Measurements from ENCODE around the gene SENP1.

- TF ChIP-seq CTCF (IDR thresholded peaks at IDR 0.05) (no peak), ZFX (IDR thresholded peaks at IDR 0.05; ENCODE audit: borderline replicate concordance) (no peak)
Measured at GRCh38 chr12:48040354-48040753, 65.5 kb downstream of the SENP1 start.
